Ramos (cell line): ENCODE results near the gene TAF12.
"Not testable (repeated sequence)": the region's sequence is repeated elsewhere in the genome, so short reads cannot be mapped to it uniquely, and the experiment has no call there.

ENCODE experiments used
- in situ Hi-C: fragments of 300-500 bp; cut with MboI; formaldehyde crosslinking; loops from one replicate; pipeline ENCODE4 v1.14.3; 2022; ENCODE audit warnings: low sequenced_read_pairs; ENCODE audit not compliant: unreplicated experiment

Gene TAF12

GRCh38 chr1:28646040-28646439 lies 3.2 kb upstream of the TAF12 start:
- in situ Hi-C loops, result loop anchor here (10.0 kb wide), 1 partner anchor 401 kb away; no protein-coding TSS in a partner anchor

- in situ Hi-C loops, result loop anchor here (10.0 kb wide), 1 partner anchor 401 kb away; no protein-coding TSS in a partner anchor
These were observed 2.5 kb upstream of the TAF12 start for GRCh38 chr1:28645406-28645805.

GRCh38 chr1:28644494-28644893 lies 1.6 kb upstream of the TAF12 start:
- in situ Hi-C loops, result loop anchor here (10.0 kb wide), 1 partner anchor 400 kb away; no protein-coding TSS in a partner anchor

GRCh38 chr1:28642056-28642846 lies 616 bp downstream of the TAF12 start:
- in situ Hi-C loops, result loop anchor here (10.0 kb wide), 1 partner anchor 397 kb away; no protein-coding TSS in a partner anchor

GRCh38 chr1:28640766-28641165 lies 2.1 kb downstream of the TAF12 start:
- in situ Hi-C loops, result loop anchor here (10.0 kb wide), 1 partner anchor 396 kb away; no protein-coding TSS in a partner anchor

- in situ Hi-C loops, result no loop called here
These were observed 10.3 kb downstream of the TAF12 start for GRCh38 chr1:28632560-28632959.

GRCh38 chr1:28631713-28632112 lies 11.2 kb downstream of the TAF12 start:
- in situ Hi-C loops, result no loop called here

- in situ Hi-C loops, result no loop called here
These were observed 29.7 kb downstream of the TAF12 start for GRCh38 chr1:28613175-28613574.

- in situ Hi-C loops, result no loop called here
These were observed 36.1 kb downstream of the TAF12 start for GRCh38 chr1:28606771-28607170.

GRCh38 chr1:28604962-28605361 lies 37.9 kb downstream of the TAF12 start:
- in situ Hi-C loops, result no loop called here

- in situ Hi-C loops, result no loop called here
These were observed 38.5 kb downstream of the TAF12 start for GRCh38 chr1:28604411-28604810.

- in situ Hi-C loops, result no loop called here
These were observed 40.1 kb downstream of the TAF12 start for GRCh38 chr1:28602536-28603439.

GRCh38 chr1:28601696-28602095 lies 41.2 kb downstream of the TAF12 start:
- in situ Hi-C loops, result no loop called here

- in situ Hi-C loops, result not testable (repeated sequence)
These were observed 46.6 kb downstream of the TAF12 start for GRCh38 chr1:28596276-28596675.

- in situ Hi-C loops, result no loop called here
These were observed 47.3 kb downstream of the TAF12 start for GRCh38 chr1:28595412-28596191.

GRCh38 chr1:28594686-28595411 lies 48.0 kb downstream of the TAF12 start:
- in situ Hi-C loops, result not testable (repeated sequence)

- in situ Hi-C loops, result not testable (repeated sequence)
These were observed 48.9 kb downstream of the TAF12 start for GRCh38 chr1:28593988-28594356.

GRCh38 chr1:28592321-28593071 lies 50.4 kb downstream of the TAF12 start:
- in situ Hi-C loops, result no loop called here
